Testis (tissue), 3 donors: ENCODE data around the gene OFD1. TPM values are rescaled to one million over a fixed set of nuclear protein-coding genes. Genes with fewer than 3 reads are reported as not detected.

Source experiments
- DNase-seq: peaks from one replicate; pipeline ENCODE4 v3.0.0-alpha.2; 2019
- H3K27ac ChIP-seq, 2 donors: fragments of 200-600 bp; sonication (generic); one replicate each; pipeline ENCODE4 v1.5.1; 2019
- H3K27me3 ChIP-seq: fragments of 200-600 bp; sonication (generic); one replicate; pipeline ENCODE4 v1.5.1; 2019
- H3K36me3 ChIP-seq: fragments of 200-600 bp; sonication (generic); one replicate; pipeline ENCODE4 v1.5.1; 2017; ENCODE audit warnings: low read depth; ENCODE audit errors: missing control alignments
- H3K4me1 ChIP-seq: fragments of 200-600 bp; sonication (generic); one replicate; pipeline ENCODE4 v1.5.1; 2019
- H3K4me3 ChIP-seq, 2 donors: fragments of 200-600 bp; sonication (generic); one replicate each; pipeline ENCODE4 v1.5.1; 2017 to 2019
- H3K9me3 ChIP-seq: fragments of 200-600 bp; sonication (generic); one replicate; pipeline ENCODE4 v1.5.1; 2017
- CTCF ChIP-seq, 3 experiments: fragments of 450-650 bp in 2 of 3; fragments of 200-600 bp in 1 of 3; sonication (generic) in 1 of 3; IDR thresholded peaks; one replicate each; pipeline ENCODE4 v1.5.1; 2016 to 2019; ENCODE audit warnings: antibody characterized with exemption in 3 of 3, mild to moderate bottlenecking in 2 of 3, moderate library complexity in 1 of 3
- POLR2A ChIP-seq: fragments of 450-650 bp; IDR thresholded peaks from one replicate; pipeline ENCODE4 v1.6.1; 2017; ENCODE audit warnings: antibody characterized with exemption, mild to moderate bottlenecking, moderate library complexity
- WGBS, 2 donors: methylation state at CpG; one replicate each; pipeline ENCODE4 v1.1.5; 2018; 5-methylcytosine and 5-hydroxymethylcytosine counted together
- intact Hi-C: fragments of 100-400 bp; cut with DNase I; formaldehyde crosslinking; loops from one replicate; pipeline ENCODE4 v1.15.1; 2023; ENCODE audit warnings: low total_unique reads
- polyA plus RNA-seq: library from polyadenylated mRNA; stranded (reverse); fragments of 350-450 nt; fragmentation: Illumina TruSeq; extraction: RNeasy Lipid Tissue Mini Kit (QIAGEN cat#74804); gene quantifications from one replicate; pipeline ENCODE4 v1.2.3, GENCODE V29; 2014; ENCODE audit warnings: low read depth, low replicate concordance; ENCODE audit not compliant: insufficient read depth
- total RNA-seq, 2 donors: library from RNA; depleted of rRNA; stranded (reverse); fragments of >200 nt; gene quantifications; one replicate each; pipeline ENCODE4 v1.2.3, GENCODE V29; 2016

OFD1 gene
- total and polyA plus RNA-seq, 3 donors from 2014 or later = 11.5 to 39.7 (median 36.3) TPM

- TF ChIP-seq CTCF (IDR thresholded peaks at IDR 0.05) (no peak), POLR2A (no peak)
- Histone ChIP-seq H3K27ac (no peak overlapping the region), H3K9me3 (no peaks in the 10 kb centered on the region), H3K36me3 (no peaks in the 10 kb centered on the region), H3K4me3 (no peak overlapping the region), H3K27me3 (no peaks in the 10 kb centered on the region), H3K4me1 (no peaks in the 10 kb centered on the region)
- intact Hi-C loops = no loop called here
- no peak for DNase-seq
- 58 to 60% methylated on average over 4 of the region's 4 CpGs for WGBS, 2 donors
Observed at GRCh38 chrX:13700380-13700779, 34.2 kb upstream of the OFD1 start.

GRCh38 chrX:13702111-13702789, 32.3 kb upstream of the OFD1 start:
- no peak overlapping the region for H3K4me3 ChIP-seq
- 87 to 90% methylated on average over 5 of the region's 5 CpGs for WGBS, 2 donors
- no peak for TF ChIP-seq POLR2A
- H3K9me3 ChIP-seq = no peaks in the 10 kb centered on the region
- DNase-seq = no peak
- H3K27ac ChIP-seq = no peak overlapping the region
- no peaks in the 10 kb centered on the region for H3K4me1 ChIP-seq
- no peaks in the 10 kb centered on the region for H3K36me3 ChIP-seq
- intact Hi-C loops = no loop called here
- H3K27me3 ChIP-seq = no peaks in the 10 kb centered on the region

- TF ChIP-seq POLR2A (no peak), CTCF (IDR thresholded peaks at IDR 0.05) (no peak)
- no peak overlapping the region for H3K4me3 ChIP-seq
- H3K27me3 ChIP-seq = no peaks in the 10 kb centered on the region
- intact Hi-C loops = no loop called here
- H3K27ac ChIP-seq = no peak overlapping the region
- H3K36me3 ChIP-seq = no peaks in the 10 kb centered on the region
- no peak for DNase-seq
- no peaks in the 10 kb centered on the region for H3K9me3 ChIP-seq
- WGBS, 2 donors = 54 to 67% methylated on average over 3 of the region's 3 CpGs
- no peaks in the 10 kb centered on the region for H3K4me1 ChIP-seq
Observed at GRCh38 chrX:13703135-13703534, 31.4 kb upstream of the OFD1 start.

GRCh38 chrX:13703589-13703988, 31.0 kb upstream of the OFD1 start:
- 54 to 94% methylated on average over 2 to 3 of the region's 3 CpGs for WGBS, 2 donors
- no peak for DNase-seq
- TF ChIP-seq POLR2A = no peak
- no peak for TF ChIP-seq CTCF (IDR thresholded peaks at IDR 0.05)
- H3K27me3 ChIP-seq = no peaks in the 10 kb centered on the region
- no peaks in the 10 kb centered on the region for H3K36me3 ChIP-seq
- no peak overlapping the region for H3K4me3 ChIP-seq
- intact Hi-C loops = no loop called here
- no peaks in the 10 kb centered on the region for H3K4me1 ChIP-seq
- no peak overlapping the region for H3K27ac ChIP-seq
- no peaks in the 10 kb centered on the region for H3K9me3 ChIP-seq

GRCh38 chrX:13711141-13711540, 23.4 kb upstream of the OFD1 start:
- WGBS, 2 donors = 57 to 60% methylated on average over 1 to 4 of the region's 4 CpGs

More at GRCh38 chrX:13711141-13711540, 23.4 kb upstream of the OFD1 start:
- intact Hi-C loops = no loop called here
- Histone ChIP-seq H3K9me3 (no peaks in the 10 kb centered on the region), H3K4me3 (no peak overlapping the region), H3K27me3 (no peaks in the 10 kb centered on the region), H3K4me1 (no peaks in the 10 kb centered on the region), H3K36me3 (no peaks in the 10 kb centered on the region), H3K27ac (no peak overlapping the region)
- TF ChIP-seq CTCF (IDR thresholded peaks at IDR 0.05) = no peak
- no peak for TF ChIP-seq POLR2A
- DNase-seq = no peak
